HEK293 (cell line): ENCODE data around the gene HERC3.
A peak's percentile ranks its signal among the peaks of the same experiment; 100 is the strongest.

Experiments used
- CTCF ChIA-PET: fragments of 350-600 bp; formaldehyde crosslinking; extraction: SDS; loops from one replicate; lab custom pipeline; 2021; ENCODE audit warnings: antibody characterized with exemption; lab: Yijun Ruan, JAX
- POLR2A ChIA-PET: fragments of 300-600 bp; formaldehyde crosslinking; extraction: SDS; loops from one replicate; lab custom pipeline; 2020; ENCODE audit warnings: antibody characterized with exemption, inconsistent platforms; lab: Yijun Ruan, JAX
- H3K27ac ChIP-seq: fragments of 200-500 bp; sonication (Bioruptor generic); 2 replicates; pipeline ENCODE4 v1.5.1; 2014; ENCODE audit warnings: low read depth, low read length, control low read depth, inconsistent platforms; ENCODE audit errors: extremely low read depth
- H3K36me3 ChIP-seq, 2 experiments: fragments of 200-500 bp in 1 of 2; sonication (Bioruptor generic) in 1 of 2; 1 replicate in 1 of 2; 2 replicates in 1 of 2; pipeline ENCODE4 v1.5.1; 2014 to 2017; ENCODE audit warnings: inconsistent platforms in 2 of 2, low read length in 2 of 2; ENCODE audit not compliant: control insufficient read depth in 2 of 2, insufficient read depth in 1 of 2
- H3K4me1 ChIP-seq: fragments of 200-500 bp; sonication (Bioruptor generic); 2 replicates; pipeline ENCODE4 v1.5.1; 2014; ENCODE audit warnings: mild to moderate bottlenecking, low read length, inconsistent platforms; ENCODE audit not compliant: control insufficient read depth, insufficient read depth
- H3K4me3 ChIP-seq: 2 replicates; pipeline ENCODE4 v1.5.1; 2011; ENCODE audit warnings: low read depth, mild to moderate bottlenecking, control low read depth, low read length, moderate library complexity
- H3K9me3 ChIP-seq: fragments of 200-500 bp; sonication (Bioruptor generic); 2 replicates; pipeline ENCODE4 v1.5.1; 2014; ENCODE audit warnings: low read depth, low read length, inconsistent platforms; ENCODE audit not compliant: control insufficient read depth, insufficient read depth
- HOXD13 ChIP-seq: sonication (generic); formaldehyde crosslinking; IDR thresholded peaks from 2 replicates; pipeline ENCODE4 v1.8.0; 2022; ENCODE audit warnings: missing genetic modification reagents, borderline replicate concordance
- KLF10 ChIP-seq: fragments of 450-650 bp; IDR thresholded peaks from 2 replicates; pipeline ENCODE4 v1.5.1; 2018; ENCODE audit warnings: missing biosample characterization, mild to moderate bottlenecking, missing genetic modification characterization
- SP2 ChIP-seq: fragments of 450-650 bp; formaldehyde crosslinking; IDR thresholded peaks from 2 replicates; pipeline ENCODE4 v1.5.1; 2016; ENCODE audit warnings: missing biosample characterization, missing genetic modification characterization
- SP3 ChIP-seq: fragments of 450-650 bp; formaldehyde crosslinking; IDR thresholded peaks from 2 replicates; pipeline ENCODE4 v1.5.1; 2016; ENCODE audit warnings: missing biosample characterization, missing genetic modification characterization
- TRIM28 ChIP-seq: IDR thresholded peaks from 2 replicates; pipeline ENCODE4 v1.6.1; 2011; ENCODE audit warnings: low read length, control low read depth, borderline replicate concordance
- ZNF169 ChIP-seq: fragments of 450-650 bp; formaldehyde crosslinking; IDR thresholded peaks from 2 replicates; pipeline ENCODE4 v1.5.1; 2016; ENCODE audit warnings: missing biosample characterization, missing genetic modification characterization
- ZNF223 ChIP-seq: fragments of 450-650 bp; formaldehyde crosslinking; IDR thresholded peaks from 2 replicates; pipeline ENCODE4 v1.5.1; 2016; ENCODE audit warnings: missing biosample characterization, missing genetic modification characterization
- ZNF24 ChIP-seq: fragments of 450-650 bp; formaldehyde crosslinking; IDR thresholded peaks from 2 replicates; pipeline ENCODE4 v1.5.1; 2016; ENCODE audit warnings: missing biosample characterization, missing genetic modification characterization
- ZNF341 ChIP-seq: fragments of 450-650 bp; formaldehyde crosslinking; IDR thresholded peaks from 2 replicates; pipeline ENCODE4; 2016; ENCODE audit warnings: low read depth, missing biosample characterization, missing genetic modification characterization
- ZNF398 ChIP-seq: fragments of 450-650 bp; formaldehyde crosslinking; IDR thresholded peaks from 2 replicates; pipeline ENCODE4 v1.5.1; 2017; ENCODE audit warnings: missing biosample characterization, missing genetic modification characterization
- ZNF449 ChIP-seq: fragments of 450-650 bp; formaldehyde crosslinking; IDR thresholded peaks from 2 replicates; pipeline ENCODE4 v1.5.1; 2017; ENCODE audit warnings: missing biosample characterization, mild to moderate bottlenecking, missing genetic modification characterization, moderate library complexity
- ZNF513 ChIP-seq: fragments of 450-650 bp; IDR thresholded peaks from 2 replicates; pipeline ENCODE4 v1.5.1; 2018; ENCODE audit warnings: missing biosample characterization, missing genetic modification characterization
- ZNF549 ChIP-seq: fragments of 450-650 bp; IDR thresholded peaks from 2 replicates; pipeline ENCODE4 v1.5.1; 2018; ENCODE audit warnings: missing biosample characterization, missing genetic modification characterization, mild to moderate bottlenecking, inconsistent platforms, moderate library complexity
- ZNF624 ChIP-seq: fragments of 450-650 bp; formaldehyde crosslinking; IDR thresholded peaks from 2 replicates; pipeline ENCODE4 v1.5.1; 2017; ENCODE audit warnings: missing biosample characterization, missing genetic modification characterization
- ZNF692 ChIP-seq: fragments of 450-650 bp; formaldehyde crosslinking; IDR thresholded peaks from 2 replicates; pipeline ENCODE4 v1.5.1; 2016; ENCODE audit warnings: missing biosample characterization, missing genetic modification characterization
- ZNF777 ChIP-seq: fragments of 450-650 bp; formaldehyde crosslinking; IDR thresholded peaks from 2 replicates; pipeline ENCODE4 v1.5.1; 2017; ENCODE audit warnings: missing biosample characterization, missing genetic modification characterization, borderline replicate concordance
- ZSCAN30 ChIP-seq: fragments of 450-650 bp; IDR thresholded peaks from 2 replicates; pipeline ENCODE4 v1.5.1; 2018; ENCODE audit warnings: missing biosample characterization, mild to moderate bottlenecking, missing genetic modification characterization, moderate library complexity

HERC3 gene

GRCh38 chr4:88613417-88613875 lies 21.2 kb downstream of the HERC3 start (continued):
- TF ChIP-seq ZNF777 (tag by site-specific recombination), result no peak
- no peak for TF ChIP-seq ZNF449
- 0 out of 2 replicates have a peak, but pooled peaks have one; percentile 22 for TF ChIP-seq ZSCAN30 (tag by site-specific recombination)

- ChIA-PET CTCF (interaction anchor here (0.7 to 1.4 kb wide), 3 partner anchors 45 to 74 kb away, joined by 3 to 6 read pairs (median 3); no protein-coding TSS in a partner anchor), POLR2A (no interaction called here)
- H3K9me3 ChIP-seq, result no peaks in the 10 kb centered on the region
- TF ChIP-seq ZNF777 (tag by site-specific recombination) (no peak), ZNF398 (tag by site-specific recombination) (no peak), ZNF624 (tag by site-specific recombination) (no peak), ZNF169 (no peak), ZNF513 (tag by site-specific recombination) (no peak), SP2 (tag by site-specific recombination) (no peak), HOXD13 (CRISPR knock-in tag) (no peak), ZNF24 (tag by site-specific recombination) (no peak), TRIM28 (no peak), ZNF341 (tag by site-specific recombination) (no peak), ZNF223 (no peak), KLF10 (no peak), ZNF549 (tag by site-specific recombination) (no peak), SP3 (no peak), ZNF692 (tag by site-specific recombination) (no peak)
- TF ChIP-seq, all 188 proteins: peak for 0
- H3K4me3 ChIP-seq, result no peak overlapping the region
- peaks cover 6% of the 10 kb centered on the region; the same call in 1 of the 2 replicates for H3K4me1 ChIP-seq
- H3K27ac ChIP-seq, result no peak overlapping the region
- no peaks in the 10 kb centered on the region for H3K36me3 ChIP-seq
Observed at GRCh38 chr4:88614058-88614457, 21.8 kb downstream of the HERC3 start.
